Activated naive CD4-positive, alpha-beta T cell treated with anti-CD3 and anti-CD28 coated beads, Interleukin-2, amount 10 ng/mL, durations not matched to agents 7 days and 5 days (primary cell): ENCODE results near the gene CHSY3.

ENCODE experiments used
- CTCF ChIA-PET: fragments of 350-600 bp; sonication (Branson Sonifier 250); formaldehyde crosslinking; loops from one replicate; lab custom pipeline; 2021; ENCODE audit warnings: antibody characterized with exemption; lab: Charles Lee
- DNase-seq: peaks from one replicate; pipeline ENCODE4 v3.0.0-alpha.2; 2020
- H3K27ac Mint-ChIP-seq: one replicate; pipeline ENCODE4 v1.8.0; 2021; ENCODE audit warnings: mild to moderate bottlenecking, moderate library complexity, mixed read lengths
- H3K27me3 Mint-ChIP-seq: one replicate; pipeline ENCODE4 v1.8.0; 2021; ENCODE audit warnings: mild to moderate bottlenecking, mixed read lengths
- H3K36me3 Mint-ChIP-seq: one replicate; pipeline ENCODE4 v1.8.0; 2021; ENCODE audit warnings: mixed read lengths
- H3K4me1 Mint-ChIP-seq: one replicate; pipeline ENCODE4 v1.8.0; 2021; ENCODE audit warnings: mixed read lengths
- H3K4me3 Mint-ChIP-seq: one replicate; pipeline ENCODE4 v1.8.0; 2021; ENCODE audit warnings: mild to moderate bottlenecking, moderate library complexity, mixed read lengths
- H3K9me3 Mint-ChIP-seq: one replicate; pipeline ENCODE4 v1.8.0; 2021; ENCODE audit warnings: mixed read lengths

CHSY3 gene

GRCh38 chr5:130227699-130228098 lies 323.4 kb downstream of the CHSY3 start:
- no peak overlapping the region for H3K27ac Mint-ChIP-seq
- no peaks in the 10 kb centered on the region for H3K36me3 Mint-ChIP-seq
- CTCF ChIA-PET = interaction anchor here (0.6 kb wide), 1 partner anchor 455 kb away, joined by 3 read pairs; no protein-coding TSS in a partner anchor
- no peaks in the 10 kb centered on the region for H3K27me3 Mint-ChIP-seq
- DNase-seq = no peak
- no peaks in the 10 kb centered on the region for H3K9me3 Mint-ChIP-seq
- H3K4me1 Mint-ChIP-seq = no peaks in the 10 kb centered on the region
- H3K4me3 Mint-ChIP-seq = no peak overlapping the region

- Mint-ChIP-seq H3K4me1 (no peaks in the 10 kb centered on the region), H3K9me3 (no peaks in the 10 kb centered on the region), H3K27ac (no peak overlapping the region), H3K36me3 (no peaks in the 10 kb centered on the region), H3K27me3 (no peaks in the 10 kb centered on the region), H3K4me3 (no peak overlapping the region)
- CTCF ChIA-PET = no interaction called here
- DNase-seq = no peak
These were observed 327.5 kb downstream of the CHSY3 start for GRCh38 chr5:130231786-130232185.

GRCh38 chr5:130234816-130235215 lies 330.6 kb downstream of the CHSY3 start:
- no peak for DNase-seq
- CTCF ChIA-PET = no interaction called here
- Mint-ChIP-seq H3K4me3 (no peak overlapping the region), H3K4me1 (no peaks in the 10 kb centered on the region), H3K36me3 (no peaks in the 10 kb centered on the region), H3K9me3 (no peaks in the 10 kb centered on the region), H3K27ac (no peak overlapping the region), H3K27me3 (no peaks in the 10 kb centered on the region)
